WTC11 (cell line): Measurements from ENCODE around the gene RRAD. TPM values are rescaled to one million over a fixed set of nuclear protein-coding genes. Genes with fewer than 3 reads are reported as not detected.

Source experiments
- ATAC-seq: fragments of 200-7000 bp; cut with Tn5 transposase; 2 replicates; pipeline ENCODE4 v1.10.0; 2021; ENCODE audit warnings: mild to moderate bottlenecking, moderate library complexity
- CTCF ChIA-PET: fragments of 300-600 bp; sonication (Branson Sonifier 250); formaldehyde crosslinking; loops from one replicate; lab custom pipeline; 2021; ENCODE audit warnings: antibody characterized with exemption; lab: Charles Lee
- POLR2A ChIA-PET: fragments of 350-600 bp; sonication (Branson Sonifier 250); formaldehyde crosslinking; loops from one replicate; lab custom pipeline; 2021; ENCODE audit warnings: antibody characterized with exemption; lab: Charles Lee
- DNase-seq: peaks from one replicate; pipeline ENCODE4 v3.0.0; 2021; ENCODE audit warnings: low spot score
- H3K27ac Mint-ChIP-seq: 2 replicates; pipeline ENCODE4 v1.8.0; 2021; ENCODE audit warnings: mixed read lengths
- H3K27me3 Mint-ChIP-seq: 2 replicates; pipeline ENCODE4 v1.8.0; 2021; ENCODE audit warnings: low read depth, mild to moderate bottlenecking, moderate library complexity, mixed read lengths
- H3K36me3 Mint-ChIP-seq: 2 replicates; pipeline ENCODE4 v1.8.0; 2021; ENCODE audit warnings: mixed read lengths
- H3K4me1 Mint-ChIP-seq: 2 replicates; pipeline ENCODE4 v1.8.0; 2022; ENCODE audit warnings: mixed read lengths
- H3K4me3 Mint-ChIP-seq: 2 replicates; pipeline ENCODE4 v1.8.0; 2021; ENCODE audit warnings: mild to moderate bottlenecking, moderate library complexity, mixed read lengths
- H3K9me3 Mint-ChIP-seq: 2 replicates; pipeline ENCODE4 v1.8.0; 2021; ENCODE audit warnings: mixed read lengths
- ESRRA ChIP-seq: sonication (generic); formaldehyde crosslinking; IDR thresholded peaks from 2 replicates; pipeline ENCODE4 v1.8.1; 2022; ENCODE audit warnings: mild to moderate bottlenecking, missing genetic modification reagents, borderline replicate concordance
- GABPB1 ChIP-seq: sonication (generic); formaldehyde crosslinking; IDR thresholded peaks from 2 replicates; pipeline ENCODE4 v1.8.1; 2023; ENCODE audit warnings: mild to moderate bottlenecking, missing genetic modification reagents
- NR3C1 ChIP-seq: sonication (generic); formaldehyde crosslinking; conservative IDR thresholded peaks from 2 replicates; pipeline ENCODE4 v1.8.1; 2023; ENCODE audit warnings: low read depth, mild to moderate bottlenecking, missing genetic modification reagents
- SMAD4 ChIP-seq: sonication (generic); formaldehyde crosslinking; IDR thresholded peaks from 2 replicates; pipeline ENCODE4 v1.8.0; 2022; ENCODE audit warnings: mild to moderate bottlenecking, missing genetic modification reagents
- ZNF219 ChIP-seq: sonication (generic); formaldehyde crosslinking; IDR thresholded peaks from 2 replicates; pipeline ENCODE4 v1.8.0; 2023; ENCODE audit warnings: missing genetic modification reagents, mild to moderate bottlenecking, borderline replicate concordance
- total RNA-seq: library from RNA; stranded (reverse); gene quantifications from 3 replicates; pipeline ENCODE4 v1.2.3, GENCODE V29; 2021
- TF ChIP-seq, protein P1 (sequence below): sonication (generic); formaldehyde crosslinking; IDR thresholded peaks from 2 replicates; pipeline ENCODE4 v1.8.0; 2023; ENCODE audit warnings: mild to moderate bottlenecking, missing genetic modification reagents
- TF ChIP-seq, protein P2 (sequence below): sonication (generic); formaldehyde crosslinking; IDR thresholded peaks from 2 replicates; pipeline ENCODE4 v1.8.1; 2023; ENCODE audit warnings: mild to moderate bottlenecking, missing genetic modification reagents, moderate library complexity
- TF ChIP-seq, protein P3 (sequence below): sonication (generic); formaldehyde crosslinking; IDR thresholded peaks from 2 replicates; pipeline ENCODE4 v1.8.0; 2023; ENCODE audit warnings: missing genetic modification reagents
- TF ChIP-seq, protein P4 (sequence below): sonication (generic); formaldehyde crosslinking; IDR thresholded peaks from 2 replicates; pipeline ENCODE4 v1.8.1; 2022; ENCODE audit warnings: low read depth, missing genetic modification reagents, borderline replicate concordance
- TF ChIP-seq, protein P5 (sequence below): fragments of 250-450 bp; sonication (Bioruptor Pico); IDR thresholded peaks from 2 replicates; pipeline ENCODE4 v2.1.2; 2022; ENCODE audit warnings: mild to moderate bottlenecking, moderate library complexity
- TF ChIP-seq, protein P6 (sequence below): sonication (generic); formaldehyde crosslinking; IDR thresholded peaks from 2 replicates; pipeline ENCODE4 v1.8.1; 2022; ENCODE audit warnings: low read depth, mild to moderate bottlenecking, moderate library complexity, missing genetic modification reagents, borderline replicate concordance
- TF ChIP-seq, protein P7 (sequence below): sonication (generic); formaldehyde crosslinking; IDR thresholded peaks from 2 replicates; pipeline ENCODE4 v1.8.1; 2022; ENCODE audit warnings: mild to moderate bottlenecking, missing genetic modification reagents, moderate library complexity, borderline replicate concordance

The RRAD gene
- total RNA-seq, 1 experiment from 2014 or later = 0.52 TPM

DNA sequence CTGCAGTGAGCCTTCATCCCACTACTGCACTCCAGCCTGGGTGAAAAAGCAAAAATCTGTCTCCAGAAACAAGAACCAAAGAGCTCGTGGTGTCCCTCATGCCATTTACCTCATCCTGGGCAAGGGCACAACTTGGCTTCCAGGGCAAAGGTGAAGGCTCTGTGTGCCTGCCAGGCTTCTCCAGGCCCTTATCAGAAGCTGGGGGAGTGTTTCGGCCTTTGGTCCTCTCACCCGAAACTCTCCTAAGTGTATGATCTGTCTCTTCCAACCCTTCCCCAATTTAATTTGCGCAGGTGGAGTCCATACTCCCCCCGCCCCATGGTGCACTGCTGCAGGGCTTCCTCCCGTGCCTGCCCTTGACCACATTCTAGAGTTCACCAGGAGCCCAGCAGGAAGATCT, 11.1 kb upstream of the RRAD start:
- POLR2A ChIA-PET = no interaction called here
- no peak for DNase-seq
- peaks cover 8% of the 10 kb centered on the region for H3K36me3 Mint-ChIP-seq
- H3K9me3 Mint-ChIP-seq = no peaks in the 10 kb centered on the region
- TF ChIP-seq, protein P1, sequence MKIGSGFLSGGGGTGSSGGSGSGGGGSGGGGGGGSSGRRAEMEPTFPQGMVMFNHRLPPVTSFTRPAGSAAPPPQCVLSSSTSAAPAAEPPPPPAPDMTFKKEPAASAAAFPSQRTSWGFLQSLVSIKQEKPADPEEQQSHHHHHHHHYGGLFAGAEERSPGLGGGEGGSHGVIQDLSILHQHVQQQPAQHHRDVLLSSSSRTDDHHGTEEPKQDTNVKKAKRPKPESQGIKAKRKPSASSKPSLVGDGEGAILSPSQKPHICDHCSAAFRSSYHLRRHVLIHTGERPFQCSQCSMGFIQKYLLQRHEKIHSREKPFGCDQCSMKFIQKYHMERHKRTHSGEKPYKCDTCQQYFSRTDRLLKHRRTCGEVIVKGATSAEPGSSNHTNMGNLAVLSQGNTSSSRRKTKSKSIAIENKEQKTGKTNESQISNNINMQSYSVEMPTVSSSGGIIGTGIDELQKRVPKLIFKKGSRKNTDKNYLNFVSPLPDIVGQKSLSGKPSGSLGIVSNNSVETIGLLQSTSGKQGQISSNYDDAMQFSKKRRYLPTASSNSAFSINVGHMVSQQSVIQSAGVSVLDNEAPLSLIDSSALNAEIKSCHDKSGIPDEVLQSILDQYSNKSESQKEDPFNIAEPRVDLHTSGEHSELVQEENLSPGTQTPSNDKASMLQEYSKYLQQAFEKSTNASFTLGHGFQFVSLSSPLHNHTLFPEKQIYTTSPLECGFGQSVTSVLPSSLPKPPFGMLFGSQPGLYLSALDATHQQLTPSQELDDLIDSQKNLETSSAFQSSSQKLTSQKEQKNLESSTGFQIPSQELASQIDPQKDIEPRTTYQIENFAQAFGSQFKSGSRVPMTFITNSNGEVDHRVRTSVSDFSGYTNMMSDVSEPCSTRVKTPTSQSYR (CRISPR knock-in tag) = no peak
- TF ChIP-seq ZNF219 (CRISPR knock-in tag) (no peak), SMAD4 (CRISPR knock-in tag) (no peak)
- TF ChIP-seq, protein P2, sequence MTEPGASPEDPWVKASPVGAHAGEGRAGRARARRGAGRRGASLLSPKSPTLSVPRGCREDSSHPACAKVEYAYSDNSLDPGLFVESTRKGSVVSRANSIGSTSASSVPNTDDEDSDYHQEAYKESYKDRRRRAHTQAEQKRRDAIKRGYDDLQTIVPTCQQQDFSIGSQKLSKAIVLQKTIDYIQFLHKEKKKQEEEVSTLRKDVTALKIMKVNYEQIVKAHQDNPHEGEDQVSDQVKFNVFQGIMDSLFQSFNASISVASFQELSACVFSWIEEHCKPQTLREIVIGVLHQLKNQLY (CRISPR knock-in tag) = no peak
- TF ChIP-seq, protein P3, sequence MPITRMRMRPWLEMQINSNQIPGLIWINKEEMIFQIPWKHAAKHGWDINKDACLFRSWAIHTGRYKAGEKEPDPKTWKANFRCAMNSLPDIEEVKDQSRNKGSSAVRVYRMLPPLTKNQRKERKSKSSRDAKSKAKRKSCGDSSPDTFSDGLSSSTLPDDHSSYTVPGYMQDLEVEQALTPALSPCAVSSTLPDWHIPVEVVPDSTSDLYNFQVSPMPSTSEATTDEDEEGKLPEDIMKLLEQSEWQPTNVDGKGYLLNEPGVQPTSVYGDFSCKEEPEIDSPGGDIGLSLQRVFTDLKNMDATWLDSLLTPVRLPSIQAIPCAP = no peak
- no peak for ATAC-seq
- no peak overlapping the region for H3K27ac Mint-ChIP-seq
- CTCF ChIA-PET = interaction anchor here (1.6 kb wide), 1 partner anchor 218 kb away, joined by 4 read pairs; no protein-coding TSS in a partner anchor
- peaks cover 13% of the 10 kb centered on the region for H3K27me3 Mint-ChIP-seq
- peaks cover 29% of the 10 kb centered on the region for H3K4me1 Mint-ChIP-seq
- peak overlapping the region; percentile 37; the same call in 1 of the 2 replicates for H3K4me3 Mint-ChIP-seq

DNA sequence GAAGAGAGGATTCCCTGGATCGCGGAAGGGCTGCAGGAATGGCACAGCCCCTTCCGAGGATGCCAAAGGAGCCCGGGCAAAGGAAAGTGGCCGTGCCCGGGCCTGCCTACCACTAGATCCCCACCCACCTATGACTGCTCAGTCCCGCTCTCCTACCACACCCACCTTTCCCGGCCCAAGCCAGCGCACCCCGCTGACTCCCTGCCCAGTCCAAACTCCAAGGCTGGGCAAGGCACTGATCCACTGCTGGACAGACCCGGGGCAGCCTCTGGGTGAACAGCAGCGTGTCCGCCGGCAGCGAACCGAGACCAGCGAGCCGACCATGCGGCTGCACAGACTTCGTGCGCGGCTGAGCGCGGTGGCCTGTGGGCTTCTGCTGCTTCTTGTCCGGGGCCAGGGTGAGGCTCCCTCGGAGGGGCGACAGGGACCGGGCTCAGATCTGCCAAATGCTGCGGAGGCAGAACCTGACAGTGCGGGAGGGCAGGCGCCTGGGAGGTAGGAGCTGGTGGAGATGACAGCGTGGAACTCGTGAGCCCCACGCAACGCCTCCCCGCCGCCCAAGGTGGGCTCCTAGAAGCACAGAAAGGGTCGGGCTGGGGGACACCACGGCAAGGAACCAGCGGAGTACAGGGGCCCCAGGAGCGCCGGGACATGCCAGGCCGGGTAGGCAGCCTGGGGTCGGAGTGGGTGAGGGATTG, 10.1 kb upstream of the RRAD start, which contains the start of gene CES2:
Gene CES2, plus strand, starts transcription at position 203 of the 698 bp plus-strand sequence. Its CDS starts 120 bp downstream, at position 323.
- ATAC-seq = no peak
- peaks cover 13% of the 10 kb centered on the region for H3K27me3 Mint-ChIP-seq
- ChIA-PET CTCF (no interaction called here), POLR2A (no interaction called here)
- TF ChIP-seq, protein P4, sequence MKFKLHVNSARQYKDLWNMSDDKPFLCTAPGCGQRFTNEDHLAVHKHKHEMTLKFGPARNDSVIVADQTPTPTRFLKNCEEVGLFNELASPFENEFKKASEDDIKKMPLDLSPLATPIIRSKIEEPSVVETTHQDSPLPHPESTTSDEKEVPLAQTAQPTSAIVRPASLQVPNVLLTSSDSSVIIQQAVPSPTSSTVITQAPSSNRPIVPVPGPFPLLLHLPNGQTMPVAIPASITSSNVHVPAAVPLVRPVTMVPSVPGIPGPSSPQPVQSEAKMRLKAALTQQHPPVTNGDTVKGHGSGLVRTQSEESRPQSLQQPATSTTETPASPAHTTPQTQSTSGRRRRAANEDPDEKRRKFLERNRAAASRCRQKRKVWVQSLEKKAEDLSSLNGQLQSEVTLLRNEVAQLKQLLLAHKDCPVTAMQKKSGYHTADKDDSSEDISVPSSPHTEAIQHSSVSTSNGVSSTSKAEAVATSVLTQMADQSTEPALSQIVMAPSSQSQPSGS = no peak
- TF ChIP-seq, protein P5, sequence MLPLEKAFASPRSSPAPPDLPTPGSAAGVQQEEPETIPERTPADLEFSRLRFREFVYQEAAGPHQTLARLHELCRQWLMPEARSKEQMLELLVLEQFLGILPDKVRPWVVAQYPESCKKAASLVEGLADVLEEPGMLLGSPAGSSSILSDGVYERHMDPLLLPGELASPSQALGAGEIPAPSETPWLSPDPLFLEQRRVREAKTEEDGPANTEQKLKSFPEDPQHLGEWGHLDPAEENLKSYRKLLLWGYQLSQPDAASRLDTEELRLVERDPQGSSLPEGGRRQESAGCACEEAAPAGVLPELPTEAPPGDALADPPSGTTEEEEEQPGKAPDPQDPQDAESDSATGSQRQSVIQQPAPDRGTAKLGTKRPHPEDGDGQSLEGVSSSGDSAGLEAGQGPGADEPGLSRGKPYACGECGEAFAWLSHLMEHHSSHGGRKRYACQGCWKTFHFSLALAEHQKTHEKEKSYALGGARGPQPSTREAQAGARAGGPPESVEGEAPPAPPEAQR (CRISPR knock-in tag) = no peak
- TF ChIP-seq, protein P6, sequence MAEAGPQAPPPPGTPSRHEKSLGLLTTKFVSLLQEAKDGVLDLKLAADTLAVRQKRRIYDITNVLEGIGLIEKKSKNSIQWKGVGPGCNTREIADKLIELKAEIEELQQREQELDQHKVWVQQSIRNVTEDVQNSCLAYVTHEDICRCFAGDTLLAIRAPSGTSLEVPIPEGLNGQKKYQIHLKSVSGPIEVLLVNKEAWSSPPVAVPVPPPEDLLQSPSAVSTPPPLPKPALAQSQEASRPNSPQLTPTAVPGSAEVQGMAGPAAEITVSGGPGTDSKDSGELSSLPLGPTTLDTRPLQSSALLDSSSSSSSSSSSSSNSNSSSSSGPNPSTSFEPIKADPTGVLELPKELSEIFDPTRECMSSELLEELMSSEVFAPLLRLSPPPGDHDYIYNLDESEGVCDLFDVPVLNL (CRISPR knock-in tag) = no peak
- TF ChIP-seq GABPB1 (CRISPR knock-in tag) = peak; percentile 42; the same call in 1 of the 2 replicates
- TF ChIP-seq ESRRA (CRISPR knock-in tag) = no peak
- TF ChIP-seq, protein P7, sequence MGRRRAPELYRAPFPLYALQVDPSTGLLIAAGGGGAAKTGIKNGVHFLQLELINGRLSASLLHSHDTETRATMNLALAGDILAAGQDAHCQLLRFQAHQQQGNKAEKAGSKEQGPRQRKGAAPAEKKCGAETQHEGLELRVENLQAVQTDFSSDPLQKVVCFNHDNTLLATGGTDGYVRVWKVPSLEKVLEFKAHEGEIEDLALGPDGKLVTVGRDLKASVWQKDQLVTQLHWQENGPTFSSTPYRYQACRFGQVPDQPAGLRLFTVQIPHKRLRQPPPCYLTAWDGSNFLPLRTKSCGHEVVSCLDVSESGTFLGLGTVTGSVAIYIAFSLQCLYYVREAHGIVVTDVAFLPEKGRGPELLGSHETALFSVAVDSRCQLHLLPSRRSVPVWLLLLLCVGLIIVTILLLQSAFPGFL (CRISPR knock-in tag) = no peak
- no peak for TF ChIP-seq NR3C1 (CRISPR knock-in tag)
- peaks cover 4% of the 10 kb centered on the region for H3K36me3 Mint-ChIP-seq
- H3K9me3 Mint-ChIP-seq = no peaks in the 10 kb centered on the region
- H3K4me1 Mint-ChIP-seq = peaks cover 29% of the 10 kb centered on the region
- no peak for DNase-seq
- no peak within 1 kb of the TSS for H3K27ac Mint-ChIP-seq
- peak within 1 kb of the TSS; percentile 96 for H3K4me3 Mint-ChIP-seq
